Bronchial epithelial cell (primary cell): Measurements from ENCODE around the gene APBA3. TPM values are rescaled to one million over a fixed set of nuclear protein-coding genes. Genes with fewer than 3 reads are reported as not detected.

Experiments
- DNase-seq: peaks from one replicate; pipeline ENCODE4 v3.0.0-alpha.2; 2010; ENCODE audit warnings: low read depth
- FAIRE-seq: peaks from 2 replicates; lab custom pipeline; 2011; peaks lifted over from hg19 to GRCh38; lab: Jason Lieb, UNC
- H3K27me3 ChIP-seq: 2 replicates; pipeline ENCODE4 v1.5.1; 2011; ENCODE audit warnings: low read length; ENCODE audit not compliant: control insufficient read depth, insufficient read depth
- H3K36me3 ChIP-seq: 2 replicates; pipeline ENCODE4 v1.5.1; 2011; ENCODE audit warnings: low read length; ENCODE audit not compliant: control insufficient read depth, insufficient read depth
- H3K4me3 ChIP-seq: 2 replicates; pipeline ENCODE4 v1.5.1; 2011; ENCODE audit warnings: mild to moderate bottlenecking, low read depth, low read length, control low read depth
- total RNA-seq: library from RNA; depleted of rRNA; stranded (reverse); fragments of >200 nt; gene quantifications from 2 replicates; pipeline ENCODE4 v1.2.1, GENCODE V29; 2014
- TF ChIP-seq, protein P1 (sequence below): IDR thresholded peaks from 2 replicates; pipeline ENCODE4 v1.5.1; 2011; ENCODE audit warnings: mild to moderate bottlenecking, moderate library complexity, low read length, control low read depth, inconsistent platforms; ENCODE audit not compliant: insufficient read depth, severe bottlenecking

APBA3 gene
- total RNA-seq, 1 donor from 2014 or later = 11.3 TPM

DNA sequence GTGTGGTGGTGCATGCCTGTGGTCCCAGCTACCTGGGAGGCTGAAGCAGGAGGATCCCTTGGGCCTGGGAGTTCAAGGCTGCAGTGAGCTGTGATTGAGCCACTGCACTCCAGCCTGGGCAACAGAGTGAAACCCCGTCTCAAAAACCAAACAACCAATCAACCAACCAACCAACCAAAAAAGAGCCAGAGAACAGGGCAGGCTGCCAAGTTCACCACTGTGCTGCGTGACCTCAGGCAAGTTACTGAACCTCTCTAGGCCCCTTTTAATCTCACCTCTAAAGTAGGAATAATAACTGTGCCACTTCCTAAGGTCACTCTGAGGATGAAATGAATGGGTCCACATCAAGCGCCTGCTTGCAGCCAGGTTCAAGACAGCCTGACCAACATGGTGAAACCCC is 36.4 kb downstream of the APBA3 start:
- DNase-seq (no peak), FAIRE-seq (no peak)
- TF ChIP-seq, protein P1, sequence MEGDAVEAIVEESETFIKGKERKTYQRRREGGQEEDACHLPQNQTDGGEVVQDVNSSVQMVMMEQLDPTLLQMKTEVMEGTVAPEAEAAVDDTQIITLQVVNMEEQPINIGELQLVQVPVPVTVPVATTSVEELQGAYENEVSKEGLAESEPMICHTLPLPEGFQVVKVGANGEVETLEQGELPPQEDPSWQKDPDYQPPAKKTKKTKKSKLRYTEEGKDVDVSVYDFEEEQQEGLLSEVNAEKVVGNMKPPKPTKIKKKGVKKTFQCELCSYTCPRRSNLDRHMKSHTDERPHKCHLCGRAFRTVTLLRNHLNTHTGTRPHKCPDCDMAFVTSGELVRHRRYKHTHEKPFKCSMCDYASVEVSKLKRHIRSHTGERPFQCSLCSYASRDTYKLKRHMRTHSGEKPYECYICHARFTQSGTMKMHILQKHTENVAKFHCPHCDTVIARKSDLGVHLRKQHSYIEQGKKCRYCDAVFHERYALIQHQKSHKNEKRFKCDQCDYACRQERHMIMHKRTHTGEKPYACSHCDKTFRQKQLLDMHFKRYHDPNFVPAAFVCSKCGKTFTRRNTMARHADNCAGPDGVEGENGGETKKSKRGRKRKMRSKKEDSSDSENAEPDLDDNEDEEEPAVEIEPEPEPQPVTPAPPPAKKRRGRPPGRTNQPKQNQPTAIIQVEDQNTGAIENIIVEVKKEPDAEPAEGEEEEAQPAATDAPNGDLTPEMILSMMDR = no peak
- H3K27me3 ChIP-seq = peaks cover 2% of the 10 kb centered on the region
- no peaks in the 10 kb centered on the region for H3K36me3 ChIP-seq
- no peak overlapping the region for H3K4me3 ChIP-seq

DNA sequence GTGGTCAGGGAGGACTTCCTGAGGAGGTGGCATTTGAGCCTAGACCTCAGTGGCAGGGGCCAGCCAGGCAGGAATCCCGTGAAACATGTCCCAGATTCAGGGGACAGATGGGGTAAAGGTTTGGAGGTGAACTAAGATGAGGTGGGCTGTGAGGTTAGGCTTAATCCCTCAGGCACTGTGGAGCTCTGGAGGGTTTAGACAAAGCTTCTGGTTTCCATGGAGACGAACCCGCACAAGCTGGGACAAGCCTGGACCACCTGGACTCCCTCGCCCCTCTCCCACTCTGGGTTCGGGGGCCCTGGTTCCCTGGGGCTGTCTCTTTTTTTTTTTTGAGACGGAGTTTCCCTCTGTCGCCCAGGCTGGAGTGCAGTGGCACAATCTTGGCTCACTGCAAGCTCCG is 37.6 kb downstream of the APBA3 start:
- Histone ChIP-seq H3K27me3 (peaks cover 2% of the 10 kb centered on the region), H3K36me3 (no peaks in the 10 kb centered on the region), H3K4me3 (no peak overlapping the region)
- TF ChIP-seq, protein P1 = no peak
- no peak for FAIRE-seq
- DNase-seq = no peak

DNA sequence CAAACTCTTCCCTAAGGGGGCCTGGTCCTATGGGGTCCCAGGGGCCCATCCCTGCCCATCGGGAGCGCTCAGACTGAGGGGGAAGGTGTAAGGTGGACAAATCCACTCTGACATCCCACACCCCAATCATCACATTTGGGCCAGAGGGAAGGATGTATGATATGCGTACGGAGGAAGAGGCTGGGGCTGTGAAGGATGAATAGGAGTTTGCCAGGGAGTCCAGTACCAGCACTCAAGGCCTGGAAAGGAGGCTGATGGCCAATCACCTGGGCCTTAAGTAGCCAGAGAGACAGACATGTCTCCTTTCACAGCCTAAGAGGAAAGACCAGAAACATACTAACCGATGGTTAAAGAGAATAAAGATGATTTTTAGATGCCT is 38.4 kb downstream of the APBA3 start:
- Histone ChIP-seq H3K4me3 (no peak overlapping the region), H3K27me3 (peaks cover 2% of the 10 kb centered on the region), H3K36me3 (no peaks in the 10 kb centered on the region)
- FAIRE-seq = no peak
- DNase-seq = no peak
- TF ChIP-seq, protein P1 = no peak

DNA sequence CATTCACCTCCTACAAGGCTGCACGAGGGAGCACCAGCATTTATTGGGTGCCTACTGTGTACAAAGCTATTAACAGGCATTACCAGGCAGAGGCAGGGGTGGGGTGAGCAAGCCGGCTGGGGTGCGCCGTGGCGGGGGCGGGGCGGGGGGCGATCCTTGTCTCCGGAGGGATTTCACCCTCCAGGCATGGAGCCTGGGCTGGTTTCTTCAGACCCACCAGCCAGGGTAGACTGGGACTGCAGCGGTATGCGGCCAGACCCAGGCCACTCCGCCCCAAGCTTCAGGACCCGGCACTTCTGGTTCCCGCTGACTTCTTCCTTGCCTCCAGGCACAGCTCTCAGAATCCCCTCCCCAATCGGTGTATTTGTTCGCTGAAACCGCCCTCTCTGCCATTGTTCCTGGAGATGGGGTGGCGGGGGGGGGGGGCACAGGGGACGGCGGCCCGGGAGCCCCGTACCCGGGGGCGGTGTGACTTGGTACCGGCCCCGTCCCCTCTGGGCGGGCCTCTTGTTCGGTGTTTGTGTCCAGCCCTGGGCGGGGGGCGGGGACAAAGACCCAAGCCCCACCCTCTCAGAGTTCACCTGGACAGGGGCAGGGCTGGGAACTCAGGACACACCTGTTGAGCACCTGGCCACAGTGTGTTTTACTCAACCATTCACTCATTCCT is 38.9 kb downstream of the APBA3 start:
- TF ChIP-seq, protein P1 = no peak
- DNase-seq = no peak
- Histone ChIP-seq H3K36me3 (no peaks in the 10 kb centered on the region), H3K4me3 (no peak overlapping the region), H3K27me3 (peaks cover 2% of the 10 kb centered on the region)
- no peak for FAIRE-seq

DNA sequence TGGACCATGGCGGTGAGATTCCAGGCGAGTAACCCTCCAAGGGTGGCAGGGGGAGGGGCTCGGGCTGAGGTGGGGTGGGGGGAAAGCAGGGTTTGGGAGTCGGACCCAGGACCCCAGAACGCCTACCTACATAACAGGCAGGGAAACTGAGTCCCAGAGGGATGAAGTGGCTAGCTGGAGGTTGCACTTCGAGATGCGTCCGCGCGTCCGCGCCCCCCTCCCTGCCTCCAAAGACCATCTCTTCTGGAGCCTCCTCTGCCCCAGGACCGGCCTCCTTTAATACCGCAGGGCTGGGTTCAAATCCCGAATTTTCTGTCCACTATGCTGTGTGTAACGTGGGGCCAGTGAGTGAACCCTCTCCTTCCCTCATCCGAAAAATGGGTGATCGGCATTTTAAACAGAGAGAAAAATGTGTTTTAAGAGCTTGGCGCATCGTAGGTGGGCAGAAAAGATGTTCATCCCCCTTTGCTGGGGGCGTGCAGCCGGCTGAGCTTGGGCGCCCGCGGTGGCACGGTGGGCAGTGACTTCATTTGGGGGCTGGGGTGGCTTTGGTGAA is 39.5 kb downstream of the APBA3 start:
- FAIRE-seq (no peak), DNase-seq (no peak)
- Histone ChIP-seq H3K27me3 (peaks cover 2% of the 10 kb centered on the region), H3K36me3 (no peaks in the 10 kb centered on the region), H3K4me3 (no peak overlapping the region)
- TF ChIP-seq, protein P1 = no peak
